ENCODE results near the gene XPNPEP1.

DNA sequence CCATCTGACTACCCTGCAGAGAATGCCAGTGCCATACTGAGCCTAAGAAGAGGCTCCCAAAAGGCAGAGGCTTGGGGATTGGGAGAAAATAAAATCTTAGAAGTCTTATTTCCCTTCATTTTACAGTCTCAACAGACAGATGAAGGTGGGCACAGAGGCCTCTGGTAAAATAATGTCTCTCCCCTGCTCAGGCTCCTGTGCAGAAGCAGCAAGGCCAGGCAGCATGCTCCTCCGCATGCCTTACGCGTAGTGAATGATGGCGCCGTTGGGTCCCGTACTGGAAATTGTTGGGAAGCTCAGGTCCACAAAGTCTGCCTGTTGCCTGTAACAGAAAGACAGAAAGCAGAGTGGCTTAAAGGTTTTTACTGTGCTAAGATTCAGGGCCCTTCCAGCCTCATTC, 45.8 kb downstream of the XPNPEP1 start:
- TF ChIP-seq, protein P1, sequence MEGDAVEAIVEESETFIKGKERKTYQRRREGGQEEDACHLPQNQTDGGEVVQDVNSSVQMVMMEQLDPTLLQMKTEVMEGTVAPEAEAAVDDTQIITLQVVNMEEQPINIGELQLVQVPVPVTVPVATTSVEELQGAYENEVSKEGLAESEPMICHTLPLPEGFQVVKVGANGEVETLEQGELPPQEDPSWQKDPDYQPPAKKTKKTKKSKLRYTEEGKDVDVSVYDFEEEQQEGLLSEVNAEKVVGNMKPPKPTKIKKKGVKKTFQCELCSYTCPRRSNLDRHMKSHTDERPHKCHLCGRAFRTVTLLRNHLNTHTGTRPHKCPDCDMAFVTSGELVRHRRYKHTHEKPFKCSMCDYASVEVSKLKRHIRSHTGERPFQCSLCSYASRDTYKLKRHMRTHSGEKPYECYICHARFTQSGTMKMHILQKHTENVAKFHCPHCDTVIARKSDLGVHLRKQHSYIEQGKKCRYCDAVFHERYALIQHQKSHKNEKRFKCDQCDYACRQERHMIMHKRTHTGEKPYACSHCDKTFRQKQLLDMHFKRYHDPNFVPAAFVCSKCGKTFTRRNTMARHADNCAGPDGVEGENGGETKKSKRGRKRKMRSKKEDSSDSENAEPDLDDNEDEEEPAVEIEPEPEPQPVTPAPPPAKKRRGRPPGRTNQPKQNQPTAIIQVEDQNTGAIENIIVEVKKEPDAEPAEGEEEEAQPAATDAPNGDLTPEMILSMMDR (conservative IDR thresholded peaks at IDR 0.05; ENCODE audit: low read depth, low read length) = no peak
- TF ChIP-seq EZH2 (IDR thresholded peaks at IDR 0.05; ENCODE audit: borderline replicate concordance, low read depth, low read length, poor library complexity, severe bottlenecking) = no peak
